Loucy (cell line): ENCODE results near the gene GRB10.

ENCODE experiments used
- CTCF ChIP-seq: fragments of 200-600 bp; sonication (generic); conservative IDR thresholded peaks from 2 replicates; pipeline ENCODE4 v1.5.1; 2014; ENCODE audit warnings: mild to moderate bottlenecking, antibody characterized with exemption, low read length
- EZH2phosphoT487 ChIP-seq: fragments of 200-600 bp; IDR thresholded peaks from 2 replicates; pipeline ENCODE4 v1.6.1; 2018; ENCODE audit warnings: antibody characterized with exemption, mild to moderate bottlenecking, moderate library complexity, borderline replicate concordance

- no peak for TF ChIP-seq CTCF
- no peak for TF ChIP-seq EZH2phosphoT487
Measured at GRCh38 chr7:50621973-50622490, 160.7 kb downstream of the GRB10 start.
